Caco-2 (cell line): ENCODE measurements around the gene NKAIN2. TPM values are rescaled to one million over a fixed set of nuclear protein-coding genes. Genes with fewer than 3 reads are reported as not detected.

Experiments used
- BruUV-seq: library from RNA; stranded (reverse); fragments of 400-500 nt; replicated peaks from 2 replicates; lab custom pipeline; 2021; lab: Mats Ljungman, UMichigan
- CTCF ChIA-PET: fragments of 300-600 bp; sonication (Branson Sonifier 250); formaldehyde crosslinking; loops from one replicate; lab custom pipeline; 2022; ENCODE audit warnings: antibody characterized with exemption; lab: Charles Lee
- POLR2A ChIA-PET: fragments of 300-600 bp; sonication (Branson Sonifier 250); formaldehyde crosslinking; loops from one replicate; lab custom pipeline; 2022; ENCODE audit warnings: antibody characterized with exemption; lab: Charles Lee
- DNase-seq, 2 experiments: peaks; one replicate each; pipeline versions ENCODE4 v3.0.0 to v3.0.0-alpha.2; 2020 to 2022
- H3K27me3 ChIP-seq: replicated peaks from 2 replicates; pipeline ENCODE4 v1.6.0; 2011; ENCODE audit warnings: low read length; ENCODE audit not compliant: control insufficient read depth, insufficient read depth
- H3K36me3 ChIP-seq: 2 replicates; pipeline ENCODE4 v1.5.1; 2011; ENCODE audit warnings: low read length; ENCODE audit not compliant: control insufficient read depth, insufficient read depth
- H3K4me1 ChIP-seq: fragments of 250-450 bp; sonication (Bioruptor Pico); 2 replicates; pipeline ENCODE4 v1.5.1; 2020; ENCODE audit warnings: mild to moderate bottlenecking
- H3K4me3 ChIP-seq: 2 replicates; pipeline ENCODE4 v1.5.1; 2011; ENCODE audit warnings: low read depth, mild to moderate bottlenecking, control low read depth, low read length
- H3K9me3 ChIP-seq: fragments of 250-450 bp; sonication (Bioruptor Pico); 2 replicates; pipeline ENCODE4 v1.5.1; 2020; ENCODE audit warnings: mild to moderate bottlenecking, moderate library complexity
- H3K27ac Mint-ChIP-seq: one replicate; pipeline ENCODE4 v1.8.0; 2022; ENCODE audit warnings: mixed read lengths; ENCODE audit not compliant: unreplicated experiment
- H3K27me3 Mint-ChIP-seq: one replicate; pipeline ENCODE4 v1.8.0; 2022; ENCODE audit warnings: mixed read lengths; ENCODE audit not compliant: insufficient read depth, unreplicated experiment
- H3K36me3 Mint-ChIP-seq: one replicate; pipeline ENCODE4 v1.8.0; 2022; ENCODE audit warnings: mild to moderate bottlenecking, mixed read lengths; ENCODE audit not compliant: insufficient read depth, unreplicated experiment
- H3K4me1 Mint-ChIP-seq: one replicate; pipeline ENCODE4 v1.8.0; 2022; ENCODE audit warnings: low read depth, mixed read lengths; ENCODE audit not compliant: unreplicated experiment
- H3K4me3 Mint-ChIP-seq: one replicate; pipeline ENCODE4 v1.8.0; 2022; ENCODE audit warnings: mild to moderate bottlenecking, moderate library complexity, mixed read lengths; ENCODE audit not compliant: unreplicated experiment
- H3K9me3 Mint-ChIP-seq: one replicate; pipeline ENCODE4 v1.8.0; 2022; ENCODE audit warnings: mixed read lengths; ENCODE audit not compliant: unreplicated experiment
- intact Hi-C: fragments of 100-400 bp; cut with micrococcal nuclease; formaldehyde crosslinking; loops from one replicate; pipeline ENCODE4 v1.10.0; 2022; ENCODE audit not compliant: unreplicated experiment
- total RNA-seq: library from RNA; stranded (reverse); gene quantifications from 2 replicates; pipeline ENCODE4 v1.2.3, GENCODE V29; 2022
- TF ChIP-seq, protein P1 (sequence below), 2 experiments: fragments of 200-600 bp in 1 of 2; IDR thresholded peaks; 1 replicate in 1 of 2; 2 replicates in 1 of 2; pipeline versions ENCODE4 v1.5.1 to v1.8.0; 2011 to 2022; ENCODE audit warnings: antibody characterized with exemption in 1 of 2, control low read depth in 1 of 2, inconsistent platforms in 1 of 2, low read depth in 1 of 2, low read length in 1 of 2, mild to moderate bottlenecking in 1 of 2, moderate library complexity in 1 of 2; ENCODE audit not compliant: insufficient read depth in 1 of 2, severe bottlenecking in 1 of 2, unreplicated experiment in 1 of 2

Gene NKAIN2
- total RNA-seq, 1 experiment from 2014 or later, result not detected

DNA sequence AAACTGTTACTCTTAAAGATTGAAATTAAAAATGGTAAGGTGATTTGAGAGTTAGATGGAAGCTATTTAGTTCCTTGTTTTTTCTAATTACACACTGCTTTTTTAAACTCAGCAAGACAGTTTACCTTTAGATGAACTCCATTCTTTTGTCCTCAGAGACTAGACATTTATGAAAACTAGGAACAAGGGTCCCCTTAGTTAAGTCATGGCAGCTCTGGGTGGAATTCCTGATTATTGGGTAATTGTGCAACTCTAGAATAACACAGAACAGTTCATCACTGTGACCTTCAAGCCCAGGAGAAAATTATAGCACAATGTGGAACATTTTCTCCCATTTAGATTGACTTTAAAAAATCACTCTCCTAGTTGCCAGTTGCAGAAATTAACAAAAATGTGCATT is 251.7 kb downstream of the NKAIN2 start:
- Mint-ChIP-seq H3K36me3 (no peaks in the 10 kb centered on the region), H3K4me1 (no peaks in the 10 kb centered on the region), H3K4me3 (no peak overlapping the region), H3K27ac (no peak overlapping the region), H3K27me3 (peaks cover 3% of the 10 kb centered on the region), H3K9me3 (no peaks in the 10 kb centered on the region)
- CTCF ChIA-PET, result no interaction called here
- no TSS peak for BruUV-seq
- Histone ChIP-seq H3K27me3 (no peaks in the 10 kb centered on the region), H3K4me3 (no peak overlapping the region), H3K9me3 (no peaks in the 10 kb centered on the region), H3K4me1 (no peaks in the 10 kb centered on the region), H3K36me3 (no peaks in the 10 kb centered on the region)
- POLR2A ChIA-PET, result no interaction called here
- intact Hi-C loops, result no loop called here
- no peak for DNase-seq
- TF ChIP-seq, protein P1, sequence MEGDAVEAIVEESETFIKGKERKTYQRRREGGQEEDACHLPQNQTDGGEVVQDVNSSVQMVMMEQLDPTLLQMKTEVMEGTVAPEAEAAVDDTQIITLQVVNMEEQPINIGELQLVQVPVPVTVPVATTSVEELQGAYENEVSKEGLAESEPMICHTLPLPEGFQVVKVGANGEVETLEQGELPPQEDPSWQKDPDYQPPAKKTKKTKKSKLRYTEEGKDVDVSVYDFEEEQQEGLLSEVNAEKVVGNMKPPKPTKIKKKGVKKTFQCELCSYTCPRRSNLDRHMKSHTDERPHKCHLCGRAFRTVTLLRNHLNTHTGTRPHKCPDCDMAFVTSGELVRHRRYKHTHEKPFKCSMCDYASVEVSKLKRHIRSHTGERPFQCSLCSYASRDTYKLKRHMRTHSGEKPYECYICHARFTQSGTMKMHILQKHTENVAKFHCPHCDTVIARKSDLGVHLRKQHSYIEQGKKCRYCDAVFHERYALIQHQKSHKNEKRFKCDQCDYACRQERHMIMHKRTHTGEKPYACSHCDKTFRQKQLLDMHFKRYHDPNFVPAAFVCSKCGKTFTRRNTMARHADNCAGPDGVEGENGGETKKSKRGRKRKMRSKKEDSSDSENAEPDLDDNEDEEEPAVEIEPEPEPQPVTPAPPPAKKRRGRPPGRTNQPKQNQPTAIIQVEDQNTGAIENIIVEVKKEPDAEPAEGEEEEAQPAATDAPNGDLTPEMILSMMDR (IDR thresholded peaks at IDR 0.05; ENCODE audit: insufficient read depth in 1 of 2, low read depth in 1 of 2, low read length in 1 of 2, severe bottlenecking in 1 of 2, unreplicated experiment in 1 of 2), result no peak

DNA sequence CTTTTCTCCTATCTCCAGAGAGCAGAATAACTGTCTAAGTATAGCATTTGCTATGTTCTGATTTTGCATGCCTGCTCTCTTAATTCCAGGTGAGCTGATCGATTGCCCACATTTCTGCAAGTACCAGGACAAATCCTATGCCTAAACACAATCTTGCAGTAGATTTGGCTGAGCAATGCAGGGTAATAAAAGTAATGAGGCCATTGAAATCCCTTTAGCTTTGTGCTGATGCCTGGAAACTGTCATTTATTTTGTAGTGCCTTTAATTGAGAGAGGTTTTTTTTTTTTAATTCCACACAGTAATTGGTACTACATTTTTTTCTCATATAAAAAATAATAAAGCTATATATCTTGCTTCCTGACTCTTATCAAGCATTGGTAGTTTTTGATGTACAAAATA is 252.3 kb downstream of the NKAIN2 start:
- Mint-ChIP-seq H3K4me1 (no peaks in the 10 kb centered on the region), H3K9me3 (no peaks in the 10 kb centered on the region), H3K27ac (no peak overlapping the region), H3K27me3 (peaks cover 3% of the 10 kb centered on the region), H3K4me3 (no peak overlapping the region), H3K36me3 (no peaks in the 10 kb centered on the region)
- CTCF ChIA-PET, result no interaction called here
- H3K4me1 ChIP-seq, result no peaks in the 10 kb centered on the region
- H3K9me3 ChIP-seq, result no peaks in the 10 kb centered on the region
- no TSS peak for BruUV-seq
- POLR2A ChIA-PET, result no interaction called here
- no peak for DNase-seq
- H3K36me3 ChIP-seq, result no peaks in the 10 kb centered on the region
- TF ChIP-seq, protein P1 (IDR thresholded peaks at IDR 0.05; ENCODE audit: insufficient read depth in 1 of 2, low read depth in 1 of 2, low read length in 1 of 2, severe bottlenecking in 1 of 2, unreplicated experiment in 1 of 2), result no peak
- no peaks in the 10 kb centered on the region for H3K27me3 ChIP-seq
- H3K4me3 ChIP-seq, result no peak overlapping the region
- intact Hi-C loops, result no loop called here

DNA sequence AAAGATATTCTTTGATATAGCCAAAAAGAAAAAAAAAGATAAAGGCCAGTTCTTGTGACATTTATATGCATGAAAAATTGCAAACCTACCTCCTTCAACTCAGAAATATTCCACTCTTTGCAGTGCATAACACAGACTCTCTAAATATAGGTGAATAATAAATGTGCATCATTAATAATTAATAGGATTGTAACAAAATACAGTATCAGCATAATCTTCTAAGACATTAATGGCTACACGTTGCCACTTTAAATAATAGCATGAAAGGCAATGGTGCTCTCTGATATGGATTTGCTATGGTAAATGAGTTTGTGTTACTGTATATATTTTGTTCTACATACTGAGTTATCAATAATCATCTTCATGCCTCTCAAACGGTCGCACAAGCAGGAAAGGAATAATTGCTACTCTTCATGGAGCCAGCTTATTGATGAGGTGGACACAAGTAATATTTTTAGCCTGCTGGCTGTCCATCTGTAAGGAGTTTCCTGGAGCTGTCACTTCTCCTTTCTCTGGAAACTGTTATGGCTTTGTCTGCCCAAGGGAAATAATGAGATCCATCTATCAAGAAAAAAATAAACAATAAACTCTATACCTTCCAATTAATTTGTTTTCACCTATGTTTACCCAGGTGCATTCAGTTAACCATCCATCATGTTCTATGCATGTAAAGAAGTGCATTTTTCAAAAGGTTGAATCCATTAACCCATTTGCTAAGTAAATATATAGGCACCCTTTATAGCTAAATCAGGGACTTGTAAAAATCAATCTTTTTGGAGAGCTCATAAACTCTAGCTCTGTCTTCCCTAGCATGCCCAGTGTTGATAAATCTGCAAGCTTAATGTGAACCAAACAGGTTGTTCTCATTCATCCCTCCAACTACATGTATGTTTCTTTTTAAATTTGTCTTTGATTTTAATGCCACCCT is 253.0 kb downstream of the NKAIN2 start:
- Histone ChIP-seq H3K27me3 (no peaks in the 10 kb centered on the region), H3K9me3 (no peaks in the 10 kb centered on the region), H3K4me1 (no peaks in the 10 kb centered on the region), H3K4me3 (no peak overlapping the region), H3K36me3 (no peaks in the 10 kb centered on the region)
- Mint-ChIP-seq H3K27ac (no peak overlapping the region), H3K36me3 (no peaks in the 10 kb centered on the region), H3K9me3 (no peaks in the 10 kb centered on the region), H3K27me3 (peaks cover 3% of the 10 kb centered on the region), H3K4me3 (no peak overlapping the region), H3K4me1 (no peaks in the 10 kb centered on the region)
- TF ChIP-seq, protein P1 (IDR thresholded peaks at IDR 0.05; ENCODE audit: insufficient read depth in 1 of 2, low read depth in 1 of 2, low read length in 1 of 2, severe bottlenecking in 1 of 2, unreplicated experiment in 1 of 2), result no peak
- DNase-seq, result no peak
- no TSS peak for BruUV-seq
- ChIA-PET POLR2A (no interaction called here), CTCF (no interaction called here)
- intact Hi-C loops, result no loop called here
